GM23338 (cell line): Measurements from ENCODE around the gene TENM4. TPM values are rescaled to one million over a fixed set of nuclear protein-coding genes. Genes with fewer than 3 reads are reported as not detected.

Experiments used
- ATAC-seq: fragments of 200-7000 bp; cut with Tn5 transposase; 3 replicates; pipeline ENCODE4 v1.9.1; 2020
- DNase-seq: peaks from one replicate; pipeline ENCODE4 v3.0.0-alpha.2; 2015; ENCODE audit warnings: low spot score
- H2AFZ ChIP-seq: fragments of 200-600 bp; sonication (generic); 2 replicates; pipeline ENCODE4 v1.8.0; 2016; ENCODE audit warnings: antibody characterized with exemption, mild to moderate bottlenecking, moderate library complexity
- H3F3A ChIP-seq: fragments of 200-600 bp; sonication (generic); replicated peaks from 2 replicates; pipeline ENCODE4 v1.8.0; 2017; ENCODE audit warnings: antibody characterized with exemption, mixed run types, low read depth
- H3K27ac ChIP-seq: fragments of 200-600 bp; sonication (generic); 2 replicates; pipeline ENCODE4 v1.6.1; 2016; ENCODE audit warnings: low read depth
- H3K27me3 ChIP-seq: fragments of 200-600 bp; sonication (generic); 2 replicates; pipeline ENCODE4 v1.8.0; 2016; ENCODE audit warnings: mild to moderate bottlenecking, mixed run types, moderate library complexity; ENCODE audit not compliant: insufficient read depth
- H3K36me3 ChIP-seq: fragments of 200-600 bp; sonication (generic); 2 replicates; pipeline ENCODE4 v1.8.0; 2016; ENCODE audit warnings: mild to moderate bottlenecking; ENCODE audit not compliant: insufficient read depth
- H3K4me1 ChIP-seq: fragments of 200-600 bp; sonication (generic); 2 replicates; pipeline ENCODE4 v1.8.0; 2016; ENCODE audit warnings: mild to moderate bottlenecking, moderate library complexity; ENCODE audit not compliant: insufficient read depth
- H3K4me2 ChIP-seq: fragments of 200-600 bp; sonication (generic); 2 replicates; pipeline ENCODE4 v1.7.1; 2017; ENCODE audit warnings: mixed run types
- H3K4me3 ChIP-seq: fragments of 200-600 bp; sonication (generic); 2 replicates; pipeline ENCODE4 v1.6.1; 2016; ENCODE audit warnings: mixed run types
- H3K79me2 ChIP-seq: fragments of 200-600 bp; sonication (generic); replicated peaks from 2 replicates; pipeline ENCODE4 v1.8.0; 2017; ENCODE audit warnings: mild to moderate bottlenecking; ENCODE audit not compliant: insufficient read depth
- H3K9me2 ChIP-seq: fragments of 200-600 bp; sonication (generic); 2 replicates; pipeline ENCODE4 v1.8.0; 2017; ENCODE audit not compliant: insufficient read depth
- H4K20me1 ChIP-seq: fragments of 200-600 bp; sonication (generic); replicated peaks from 2 replicates; pipeline ENCODE4 v1.8.0; 2017; ENCODE audit warnings: mild to moderate bottlenecking; ENCODE audit not compliant: insufficient read depth
- H3K27ac Mint-ChIP-seq: 2 replicates; pipeline ENCODE4 v1.8.0; 2020; ENCODE audit warnings: inconsistent platforms, mild to moderate bottlenecking, moderate library complexity, mixed read lengths
- H3K27me3 Mint-ChIP-seq: 3 replicates; pipeline ENCODE4 v1.8.0; 2022; ENCODE audit warnings: low read depth, mild to moderate bottlenecking, moderate library complexity, mixed read lengths, inconsistent platforms; ENCODE audit not compliant: insufficient read depth, poor library complexity
- H3K36me3 Mint-ChIP-seq: 3 replicates; pipeline ENCODE4 v1.8.0; 2021; ENCODE audit warnings: low read depth, mild to moderate bottlenecking, inconsistent platforms, moderate library complexity, mixed read lengths
- H3K4me1 Mint-ChIP-seq: 3 replicates; pipeline ENCODE4 v1.8.0; 2020; ENCODE audit warnings: mild to moderate bottlenecking, inconsistent platforms, mixed read lengths
- H3K4me3 Mint-ChIP-seq: 3 replicates; pipeline ENCODE4 v1.8.0; 2021; ENCODE audit warnings: moderate library complexity, mild to moderate bottlenecking, inconsistent platforms, mixed read lengths
- H3K9me3 Mint-ChIP-seq: 3 replicates; pipeline ENCODE4 v1.8.0; 2020; ENCODE audit warnings: moderate library complexity, mild to moderate bottlenecking, inconsistent platforms, mixed read lengths
- CREB1 ChIP-seq: fragments of 250-450 bp; sonication (Bioruptor Pico); IDR thresholded peaks from 2 replicates; pipeline ENCODE4 v1.5.0; 2020; ENCODE audit warnings: low read depth, mild to moderate bottlenecking, moderate library complexity
- CTCF ChIP-seq, 2 experiments: fragments of 200-600 bp in 1 of 2; sonication (generic) in 1 of 2; conservative IDR thresholded peaks; 2 replicates each; pipeline versions ENCODE4 v1.5.1 to v1.6.1; 2016 to 2017; ENCODE audit warnings: antibody characterized with exemption in 2 of 2, low read depth in 2 of 2, mild to moderate bottlenecking in 2 of 2, moderate library complexity in 1 of 2
- ETS1 ChIP-seq: IDR thresholded peaks from 2 replicates; pipeline ENCODE4 v1.6.1; 2016; ENCODE audit warnings: antibody characterized with exemption
- EZH2 ChIP-seq: fragments of 200-600 bp; sonication (generic); IDR thresholded peaks from one replicate; pipeline ENCODE4 v1.8.0; 2017; ENCODE audit warnings: antibody characterized with exemption, mild to moderate bottlenecking, low read depth; ENCODE audit not compliant: unreplicated experiment
- EZH2phosphoT487 ChIP-seq: fragments of 200-600 bp; sonication (generic); IDR thresholded peaks from one replicate; pipeline ENCODE4 v1.8.1; 2018; ENCODE audit warnings: antibody characterized with exemption; ENCODE audit not compliant: unreplicated experiment
- JUNB ChIP-seq: IDR thresholded peaks from one replicate; pipeline ENCODE4 v1.6.1; 2016; ENCODE audit warnings: antibody characterized with exemption; ENCODE audit not compliant: unreplicated experiment
- POLR2AphosphoS5 ChIP-seq: IDR thresholded peaks from 2 replicates; pipeline ENCODE4 v1.6.1; 2016; ENCODE audit warnings: antibody characterized with exemption, low read depth
- REST ChIP-seq: IDR thresholded peaks from one replicate; pipeline ENCODE4 v1.6.1; 2018; ENCODE audit warnings: antibody characterized with exemption; ENCODE audit not compliant: unreplicated experiment
- STAT1 ChIP-seq: IDR thresholded peaks from one replicate; pipeline ENCODE4 v1.6.1; 2016; ENCODE audit warnings: antibody characterized with exemption; ENCODE audit not compliant: unreplicated experiment
- ZNF114 ChIP-seq: fragments of 250-450 bp; sonication (Bioruptor Pico); IDR thresholded peaks from 2 replicates; pipeline ENCODE4 v1.5.0; 2020; ENCODE audit warnings: mild to moderate bottlenecking, moderate library complexity
- ZNF331 ChIP-seq: fragments of 250-450 bp; sonication (Bioruptor Pico); IDR thresholded peaks from 2 replicates; pipeline ENCODE4 v1.5.0; 2020; ENCODE audit warnings: low read depth, mild to moderate bottlenecking, moderate library complexity
- polyA plus RNA-seq: library from polyadenylated mRNA; unstranded; fragments of >200 nt; fragmentation: Nextera tagmentation; extraction: Ambion mirVana; gene quantifications from 2 replicates; pipeline ENCODE4 v1.2.1, GENCODE V29; 2016
- total RNA-seq: library from RNA; depleted of rRNA; stranded (reverse); fragments of >200 nt; shearing (Covaris generic); gene quantifications from 2 replicates; pipeline ENCODE4 v1.2.3, GENCODE V29; 2014

Gene TENM4
- total and polyA plus RNA-seq, 2 experiments from 2014 or later = 7.3 TPM

- Histone ChIP-seq H3K27me3 (no peaks in the 10 kb centered on the region), H3K79me2 (no peaks in the 10 kb centered on the region), H2AFZ (no peak overlapping the region), H4K20me1 (no peaks in the 10 kb centered on the region), H3K4me3 (no peak overlapping the region), H3K4me1 (no peaks in the 10 kb centered on the region), H3K27ac (no peak overlapping the region), H3K36me3 (no peaks in the 10 kb centered on the region), H3K9me2 (no peaks in the 10 kb centered on the region; the same call in 1 of the 2 replicates), H3K4me2 (no peak overlapping the region), H3F3A (no peaks in the 10 kb centered on the region)
- Mint-ChIP-seq H3K27me3 (peaks cover 4% of the 10 kb centered on the region), H3K4me3 (no peak overlapping the region), H3K36me3 (no peaks in the 10 kb centered on the region), H3K4me1 (peaks cover 11% of the 10 kb centered on the region), H3K9me3 (no peaks in the 10 kb centered on the region), H3K27ac (no peak overlapping the region)
- DNase-seq (no peak), ATAC-seq (no peak)
- TF ChIP-seq CTCF (conservative IDR thresholded peaks at IDR 0.05; ENCODE audit: low read depth in 2 of 2) (no peak), POLR2AphosphoS5 (no peak), ZNF331 (CRISPR knock-in tag) (no peak), ETS1 (no peak), EZH2phosphoT487 (no peak)
Measured at GRCh38 chr11:79035881-79036280, 404.9 kb downstream of the TENM4 start.

- H3K27ac Mint-ChIP-seq = no peak overlapping the region
- no peaks in the 10 kb centered on the region for H3F3A ChIP-seq
- no peak for TF ChIP-seq ZNF114 (CRISPR knock-in tag)
- TF ChIP-seq STAT1 = no peak
- TF ChIP-seq EZH2 = no peak
- no peak for TF ChIP-seq JUNB
- no peak for TF ChIP-seq ETS1
- TF ChIP-seq REST = no peak
- no peak for TF ChIP-seq CTCF (conservative IDR thresholded peaks at IDR 0.05; ENCODE audit: low read depth in 2 of 2)
- no peak for TF ChIP-seq EZH2phosphoT487
- TF ChIP-seq POLR2AphosphoS5 = no peak
- TF ChIP-seq ZNF331 (CRISPR knock-in tag) = no peak
- no peak for TF ChIP-seq CREB1 (CRISPR knock-in tag)
Measured at GRCh38 chr11:79033833-79034232, 407.0 kb downstream of the TENM4 start.

More at GRCh38 chr11:79033833-79034232, 407.0 kb downstream of the TENM4 start:
- no peaks in the 10 kb centered on the region for H3K36me3 ChIP-seq
- H3K27ac ChIP-seq = no peak overlapping the region
- H3K4me2 ChIP-seq = no peak overlapping the region
- no peaks in the 10 kb centered on the region for H4K20me1 ChIP-seq
- H3K27me3 ChIP-seq = no peaks in the 10 kb centered on the region
- H3K4me3 ChIP-seq = no peak overlapping the region
- Mint-ChIP-seq H3K27me3 (no peaks in the 10 kb centered on the region), H3K9me3 (no peaks in the 10 kb centered on the region), H3K4me1 (peaks cover 7% of the 10 kb centered on the region; the same call in 2 of the 3 replicates), H3K4me3 (no peak overlapping the region), H3K36me3 (no peaks in the 10 kb centered on the region)
- DNase-seq = no peak
- no peaks in the 10 kb centered on the region for H3K79me2 ChIP-seq
- no peak overlapping the region for H2AFZ ChIP-seq
- H3K9me2 ChIP-seq = no peaks in the 10 kb centered on the region; the same call in 1 of the 2 replicates
- no peak for ATAC-seq
- H3K4me1 ChIP-seq = no peaks in the 10 kb centered on the region
